Upper lobe of left lung (tissue), 6 donors: ENCODE data around the gene GNB5. TPM values are rescaled to one million over a fixed set of nuclear protein-coding genes. Genes with fewer than 3 reads are reported as not detected.

Source experiments
- ATAC-seq, 2 donors: fragments of 200-7000 bp; cut with Tn5 transposase; one replicate each; pipeline ENCODE4 v1.9.1; 2022; ENCODE audit warnings: mild to moderate bottlenecking in 2 of 2, moderate library complexity in 2 of 2; ENCODE audit not compliant: low FRiP score in 2 of 2
- DNase-seq, 2 donors: peaks; one replicate each; pipeline ENCODE4 v3.0.0-alpha.2; 2019 to 2020
- H3K27ac ChIP-seq, 4 donors: fragments of 200-600 bp; sonication (generic); one replicate each; pipeline ENCODE4 v1.5.1; 2016 to 2019
- H3K27me3 ChIP-seq, 4 donors: fragments of 200-600 bp; sonication (generic); one replicate each; pipeline ENCODE4 v1.5.1; 2017 to 2019
- H3K36me3 ChIP-seq, 4 donors: fragments of 200-600 bp; sonication (generic); one replicate each; pipeline ENCODE4 v1.5.1; 2016 to 2019
- H3K4me1 ChIP-seq, 4 donors: fragments of 200-600 bp; sonication (generic); one replicate each; pipeline ENCODE4 v1.5.1; 2018 to 2019
- H3K4me3 ChIP-seq, 4 donors: fragments of 200-600 bp; sonication (generic); one replicate each; pipeline ENCODE4 v1.5.1; 2017 to 2019; ENCODE audit warnings: mild to moderate bottlenecking in 2 of 4, moderate library complexity in 1 of 4
- H3K9me3 ChIP-seq, 4 donors: fragments of 200-600 bp; sonication (generic); one replicate each; pipeline ENCODE4 v1.5.1; 2018 to 2019
- CTCF ChIP-seq, 6 experiments: fragments of 450-650 bp in 4 of 6; fragments of 200-600 bp in 2 of 6; sonication (generic) in 2 of 6; IDR thresholded peaks; one replicate each; pipeline ENCODE4 v1.5.1; 2016 to 2019; ENCODE audit warnings: antibody characterized with exemption in 6 of 6
- EP300 ChIP-seq, 4 donors: sonication (generic); formaldehyde crosslinking; IDR thresholded peaks; one replicate each; pipeline ENCODE4 v1.5.1; 2017; ENCODE audit warnings: antibody characterized with exemption in 4 of 4, control low read depth in 2 of 4
- POLR2A ChIP-seq, 4 donors: fragments of 450-650 bp; IDR thresholded peaks; one replicate each; pipeline ENCODE4 v1.5.1; 2016 to 2017; ENCODE audit warnings: antibody characterized with exemption in 4 of 4, mild to moderate bottlenecking in 2 of 4
- POLR2AphosphoS5 ChIP-seq, 2 donors: sonication (generic); formaldehyde crosslinking; IDR thresholded peaks; one replicate each; pipeline ENCODE4 v1.5.1; 2017; ENCODE audit warnings: antibody characterized with exemption in 2 of 2
- WGBS, 2 donors: methylation state at CpG; one replicate each; pipeline ENCODE4 v1.1.5; 2017 to 2018; 5-methylcytosine and 5-hydroxymethylcytosine counted together
- total RNA-seq, 6 donors: library from RNA; depleted of rRNA in 4 of 6; stranded (reverse); fragments of >200 nt in 4 of 6; gene quantifications; one replicate each; pipeline versions ENCODE4 v1.1.0 to v1.2.1, GENCODE V29; 2016 to 2021
- donor health status: DM: no; HTN: no; CAD: no; lungs with moderate emphysema.
- donor health status: DM: no; HTN: yes; CAD: no; lungs with severe emphysema.

GNB5 gene
- total RNA-seq, 6 donors from 2014 or later, result 14.7 to 56.8 (median 31.0) TPM

GRCh38 chr15:52228921-52229320 is 37.7 kb upstream of the GNB5 start:
- ATAC-seq, result no peak

DNA sequence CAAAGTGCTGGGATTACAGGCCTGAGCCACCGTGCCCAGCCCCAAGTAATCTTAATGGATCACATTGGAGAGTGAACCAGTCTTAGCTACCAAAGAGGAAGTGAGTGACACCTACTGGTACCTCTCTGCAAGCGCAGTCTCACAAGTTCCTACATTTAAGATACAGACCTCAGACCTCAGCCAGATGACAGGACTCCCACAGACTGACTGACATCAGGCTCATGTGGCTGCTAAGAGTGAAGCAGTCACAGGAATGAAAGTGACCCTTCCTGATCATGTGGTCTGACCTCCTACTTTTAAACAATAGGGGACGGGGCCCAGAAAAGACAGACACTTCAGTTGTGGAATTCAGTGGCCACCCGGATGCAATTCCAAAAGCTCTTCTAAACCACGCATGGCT is 36.3 kb upstream of the GNB5 start:
- ATAC-seq (peak; percentile 89 to 92), DNase-seq (peak in 1 of 2 donors; percentile 56)
- Histone ChIP-seq H3K36me3 (peaks cover 0 to 9% (median 4%) of the 10 kb centered on the region in 4 donors), H3K9me3 (no peaks in the 10 kb centered on the region), H3K4me3 (no peak overlapping the region), H3K27me3 (no peaks in the 10 kb centered on the region), H3K27ac (no peak overlapping the region), H3K4me1 (no peaks in the 10 kb centered on the region)
- WGBS, 2 donors, result 54 to 55% methylated on average over 5 of the region's 5 CpGs
- no peak for TF ChIP-seq POLR2AphosphoS5 (IDR thresholded peaks at IDR 0.05)
- TF ChIP-seq CTCF (IDR thresholded peaks at IDR 0.05), result peak; percentile 52 to 73 (median 64)

More at GRCh38 chr15:52228921-52229320, 37.7 kb upstream of the GNB5 start:
- Histone ChIP-seq H3K4me3 (no peak overlapping the region), H3K36me3 (peaks cover 0 to 8% (median 4%) of the 10 kb centered on the region in 4 donors), H3K27me3 (no peaks in the 10 kb centered on the region), H3K4me1 (no peaks in the 10 kb centered on the region), H3K9me3 (no peaks in the 10 kb centered on the region), H3K27ac (no peak overlapping the region)
- peak in 1 of 2 donors; percentile 40 for DNase-seq
- TF ChIP-seq POLR2AphosphoS5 (IDR thresholded peaks at IDR 0.05) (no peak), CTCF (IDR thresholded peaks at IDR 0.05) (no peak), POLR2A (IDR thresholded peaks at IDR 0.05) (no peak), EP300 (IDR thresholded peaks at IDR 0.05) (no peak)
- WGBS, 2 donors, result 53 to 62% methylated on average over 8 of the region's 8 CpGs

DNA sequence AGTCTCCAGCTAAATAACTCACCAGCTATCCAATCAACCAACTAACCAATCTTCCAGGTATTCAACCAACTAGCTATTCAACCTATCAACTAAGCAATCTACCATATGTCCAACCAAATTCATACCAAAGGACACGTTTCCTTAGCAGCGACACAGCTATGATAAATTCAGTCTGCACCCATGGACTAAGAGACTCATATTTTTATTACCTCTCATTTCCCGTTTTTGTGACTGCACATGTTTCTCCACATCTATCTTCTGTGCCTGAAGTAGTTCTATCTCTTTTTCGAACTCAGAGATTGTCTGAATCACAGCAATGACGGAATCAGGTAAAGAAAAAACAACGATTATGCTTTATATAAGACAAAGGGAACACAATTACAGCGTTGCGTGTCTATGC is 34.0 kb upstream of the GNB5 start:
- Histone ChIP-seq H3K9me3 (no peaks in the 10 kb centered on the region), H3K4me3 (no peak overlapping the region), H3K36me3 (peaks cover 0 to 9% (median 4%) of the 10 kb centered on the region in 4 donors), H3K27me3 (no peaks in the 10 kb centered on the region), H3K27ac (no peak overlapping the region), H3K4me1 (no peaks in the 10 kb centered on the region)
- no peak for TF ChIP-seq EP300 (IDR thresholded peaks at IDR 0.05)
- no peak for TF ChIP-seq CTCF (IDR thresholded peaks at IDR 0.05)
- TF ChIP-seq POLR2A (IDR thresholded peaks at IDR 0.05), result no peak
- no peak for TF ChIP-seq POLR2AphosphoS5 (IDR thresholded peaks at IDR 0.05)
- WGBS, 2 donors, result 83 to 87% methylated on average over 8 of the region's 8 CpGs
- DNase-seq (no peak), ATAC-seq (no peak)

- Histone ChIP-seq H3K4me1 (no peaks in the 10 kb centered on the region), H3K9me3 (no peaks in the 10 kb centered on the region), H3K36me3 (peaks cover 0 to 12% (median 4%) of the 10 kb centered on the region in 4 donors), H3K4me3 (no peak overlapping the region), H3K27ac (no peak overlapping the region), H3K27me3 (no peaks in the 10 kb centered on the region)
- DNase-seq, result no peak
- TF ChIP-seq CTCF (IDR thresholded peaks at IDR 0.05) (no peak), POLR2A (IDR thresholded peaks at IDR 0.05) (no peak), POLR2AphosphoS5 (IDR thresholded peaks at IDR 0.05) (no peak), EP300 (IDR thresholded peaks at IDR 0.05) (no peak)
- ATAC-seq, result no peak
- 89 to 91% methylated on average over 4 of the region's 4 CpGs for WGBS, 2 donors
Measured at GRCh38 chr15:52224211-52224610, 33.0 kb upstream of the GNB5 start.

DNA sequence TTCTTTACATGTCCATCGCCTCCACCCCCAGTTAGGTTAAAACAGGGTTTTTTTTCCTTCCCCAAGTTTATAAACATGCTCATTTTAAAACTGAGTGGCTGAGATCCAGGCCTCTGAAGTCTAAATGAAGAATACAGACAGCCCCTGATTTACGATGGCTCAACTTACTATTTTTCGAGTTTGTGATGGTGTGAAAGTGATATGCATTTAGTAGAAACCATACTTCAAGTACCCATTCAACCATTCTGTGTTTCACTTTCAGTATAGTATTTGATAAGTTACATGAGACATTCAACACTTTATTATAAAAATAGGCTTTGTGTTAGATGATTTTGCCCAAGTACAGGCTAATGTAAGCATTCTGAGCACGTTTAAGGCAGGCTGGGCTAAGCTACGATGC is 30.5 kb upstream of the GNB5 start:
- no peak for DNase-seq
- WGBS, 2 donors, result 80 to 84% methylated on average over 5 of the region's 5 CpGs
- no peak for TF ChIP-seq POLR2A (IDR thresholded peaks at IDR 0.05)
- TF ChIP-seq POLR2AphosphoS5 (IDR thresholded peaks at IDR 0.05), result no peak
- no peak for TF ChIP-seq EP300 (IDR thresholded peaks at IDR 0.05)
- Histone ChIP-seq H3K36me3 (peaks cover 0 to 13% (median 6%) of the 10 kb centered on the region in 4 donors), H3K9me3 (no peaks in the 10 kb centered on the region), H3K27ac (no peak overlapping the region), H3K27me3 (no peaks in the 10 kb centered on the region), H3K4me1 (no peaks in the 10 kb centered on the region), H3K4me3 (no peak overlapping the region)
- ATAC-seq, result no peak
